Measurements from ENCODE around the gene PLEKHA4. TPM values are rescaled to one million over a fixed set of nuclear protein-coding genes. Genes with fewer than 3 reads are reported as not detected.
A peak's percentile ranks its signal among the peaks of the same experiment; 100 is the strongest.

The PLEKHA4 gene
- total and polyA plus RNA-seq, 2 donors (not counting 1 experiment from before 2014, with no cell fraction given), result 4.3 to 6.2 TPM

GRCh38 chr19:48810151-48810550, 58.3 kb downstream of the PLEKHA4 start:
- Histone ChIP-seq H3K4me1 (ENCODE audit: control insufficient read depth in 2 of 2, insufficient read depth in 2 of 2, low read length in 2 of 2) (peaks cover 7 to 26% of the 10 kb centered on the region in 2 donors), H2AFZ (ENCODE audit: insufficient read depth, low read depth, low read length, poor library complexity, severe bottlenecking) (peak overlapping the region; percentile 92), H3K79me2 (ENCODE audit: control insufficient read depth, insufficient read depth, low read length) (no peaks in the 10 kb centered on the region), H3K27me3 (replicated peaks in 1 of 4; ENCODE audit: control extremely low read depth in 1 of 4, control insufficient read depth in 3 of 4, insufficient read depth in 4 of 4, low read length in 3 of 4) (no peaks in the 10 kb centered on the region), H4K20me1 (ENCODE audit: control insufficient read depth, insufficient read depth, low read length, poor library complexity, severe bottlenecking) (peaks cover 6% of the 10 kb centered on the region), H3K27ac (ENCODE audit: low read length in 2 of 2) (peak overlapping the region; percentile 54 to 75), H3K4me3 (ENCODE audit: control extremely low read depth in 1 of 5, extremely low read depth in 1 of 5, insufficient read depth in 1 of 5, low read depth in 2 of 5, low read length in 4 of 5) (peak overlapping the region; percentile 50 to 88 (median 69)), H3K9me3 (ENCODE audit: control extremely low read depth in 1 of 3, control insufficient read depth in 2 of 3, insufficient read depth in 1 of 3, low read length in 2 of 3) (peaks cover 0 to 13% (median 0%) of the 10 kb centered on the region in 3 donors), H3K4me2 (replicated peaks; ENCODE audit: low read depth, low read length, poor library complexity, severe bottlenecking) (peak overlapping the region; percentile 95), H3K9ac (ENCODE audit: low read length) (peak overlapping the region; percentile 81), H3K36me3 (replicated peaks in 1 of 2; ENCODE audit: control extremely low read depth in 1 of 2, control insufficient read depth in 1 of 2, extremely low read depth in 1 of 2, insufficient read depth in 2 of 2, low read length in 1 of 2) (no peaks in the 10 kb centered on the region)
- intact Hi-C loops (cut with micrococcal nuclease), result loop anchor here (1.0 to 2.0 kb wide), 2 partner anchors 15 to 63 kb away; partner anchors contain the start of gene PPP1R15A
- H3K27ac Mint-ChIP-seq, result peak overlapping the region; percentile 89
- ATAC-seq (ENCODE audit: low read depth) (no peak), DNase-seq (no peak)
- TF ChIP-seq EZH2 (IDR thresholded peaks at IDR 0.05; ENCODE audit: borderline replicate concordance, insufficient read depth, low read depth, low read length, poor library complexity, severe bottlenecking), result no peak
- TF ChIP-seq, protein P1, sequence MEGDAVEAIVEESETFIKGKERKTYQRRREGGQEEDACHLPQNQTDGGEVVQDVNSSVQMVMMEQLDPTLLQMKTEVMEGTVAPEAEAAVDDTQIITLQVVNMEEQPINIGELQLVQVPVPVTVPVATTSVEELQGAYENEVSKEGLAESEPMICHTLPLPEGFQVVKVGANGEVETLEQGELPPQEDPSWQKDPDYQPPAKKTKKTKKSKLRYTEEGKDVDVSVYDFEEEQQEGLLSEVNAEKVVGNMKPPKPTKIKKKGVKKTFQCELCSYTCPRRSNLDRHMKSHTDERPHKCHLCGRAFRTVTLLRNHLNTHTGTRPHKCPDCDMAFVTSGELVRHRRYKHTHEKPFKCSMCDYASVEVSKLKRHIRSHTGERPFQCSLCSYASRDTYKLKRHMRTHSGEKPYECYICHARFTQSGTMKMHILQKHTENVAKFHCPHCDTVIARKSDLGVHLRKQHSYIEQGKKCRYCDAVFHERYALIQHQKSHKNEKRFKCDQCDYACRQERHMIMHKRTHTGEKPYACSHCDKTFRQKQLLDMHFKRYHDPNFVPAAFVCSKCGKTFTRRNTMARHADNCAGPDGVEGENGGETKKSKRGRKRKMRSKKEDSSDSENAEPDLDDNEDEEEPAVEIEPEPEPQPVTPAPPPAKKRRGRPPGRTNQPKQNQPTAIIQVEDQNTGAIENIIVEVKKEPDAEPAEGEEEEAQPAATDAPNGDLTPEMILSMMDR (IDR thresholded peaks at IDR 0.05), result no peak
- H3K4me1 Mint-ChIP-seq, result peaks cover 29% of the 10 kb centered on the region
- WGBS (ENCODE audit: insufficient coverage), result 3% methylated on average over 6 of the region's 7 CpGs
- CTCF ChIA-PET, result interaction anchor here (0.7 to 9.4 kb wide), 7 partner anchors 8 to 165 kb away, joined by 3 to 85 read pairs (median 4); partner anchors contain the start of gene CA11
- no peaks in the 10 kb centered on the region for H3K9me3 Mint-ChIP-seq (ENCODE audit: insufficient read depth)
- H3K27me3 Mint-ChIP-seq, result no peaks in the 10 kb centered on the region
- peak overlapping the region; percentile 76 for H3K4me3 Mint-ChIP-seq
- POLR2A ChIA-PET, result interaction anchor here (0.6 to 0.7 kb wide), 4 partner anchors 14 to 855 kb away, joined by 4 to 7 read pairs (median 4); no protein-coding TSS in a partner anchor

DNA sequence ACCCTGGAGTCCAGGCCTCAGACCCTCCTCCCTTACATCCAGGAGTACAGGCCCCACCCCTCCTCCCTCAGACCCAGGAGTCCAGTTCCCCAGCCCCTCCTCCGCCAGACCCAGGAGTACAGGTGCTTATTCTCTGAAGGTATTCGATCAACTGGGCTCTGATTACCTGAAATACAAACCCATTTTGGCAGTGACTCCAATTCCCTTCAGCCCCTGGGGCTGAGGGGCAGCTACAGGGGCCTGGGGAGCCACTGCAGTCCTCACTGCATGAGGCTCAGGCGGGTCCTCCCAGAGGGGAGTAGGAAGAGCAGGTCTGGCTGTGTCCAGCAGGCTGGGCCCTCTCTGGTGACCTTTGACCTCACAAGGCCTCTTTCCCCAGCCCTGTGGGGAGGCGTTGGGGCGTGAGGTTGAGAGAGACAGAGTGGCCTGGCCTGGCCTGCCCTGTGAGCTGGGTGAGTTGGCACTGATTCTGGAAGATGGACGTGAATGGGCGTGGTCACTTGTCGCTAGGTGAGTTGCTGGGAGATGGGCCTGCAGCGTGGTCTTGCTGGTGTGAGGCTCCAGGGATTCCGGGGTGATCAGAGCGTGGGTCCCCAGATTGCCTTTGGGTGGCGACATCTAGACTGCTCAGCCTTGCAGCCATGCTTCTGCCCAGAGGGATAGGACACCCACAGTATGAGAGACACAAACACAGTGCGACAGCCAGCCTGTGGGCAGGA, 60.7 kb downstream of the PLEKHA4 start:
- no peak overlapping the region for H3K4me2 ChIP-seq (replicated peaks; ENCODE audit: low read depth, low read length, poor library complexity, severe bottlenecking)
- H2AFZ ChIP-seq (ENCODE audit: insufficient read depth, low read depth, low read length, poor library complexity, severe bottlenecking), result no peak overlapping the region
- Mint-ChIP-seq H3K9me3 (ENCODE audit: insufficient read depth) (no peaks in the 10 kb centered on the region), H3K4me1 (peaks cover 27% of the 10 kb centered on the region), H3K27me3 (no peaks in the 10 kb centered on the region), H3K27ac (peak overlapping the region; percentile 24), H3K4me3 (peak overlapping the region; percentile 45)
- no peaks in the 10 kb centered on the region for H3K79me2 ChIP-seq (ENCODE audit: control insufficient read depth, insufficient read depth, low read length)
- DNase-seq, result no peak
- ChIA-PET POLR2A (interaction anchor here (0.6 to 1.8 kb wide), 3 partner anchors 9 to 152 kb away, joined by 3 to 5 read pairs (median 5); no protein-coding TSS in a partner anchor), CTCF (interaction anchor here (0.9 to 9.4 kb wide), 3 partner anchors 14 to 163 kb away, joined by 3 to 85 read pairs (median 14); no protein-coding TSS in a partner anchor)
- H4K20me1 ChIP-seq (ENCODE audit: control insufficient read depth, insufficient read depth, low read length, poor library complexity, severe bottlenecking), result peaks cover 6% of the 10 kb centered on the region
- H3K27me3 ChIP-seq (replicated peaks in 1 of 4; ENCODE audit: control extremely low read depth in 1 of 4, control insufficient read depth in 3 of 4, insufficient read depth in 4 of 4, low read length in 3 of 4), result no peaks in the 10 kb centered on the region
- 99% methylated on average over 12 of the region's 13 CpGs for WGBS (ENCODE audit: insufficient coverage)
- H3K4me1 ChIP-seq (ENCODE audit: control insufficient read depth in 2 of 2, insufficient read depth in 2 of 2, low read length in 2 of 2), result peaks cover 7 to 26% of the 10 kb centered on the region in 2 donors
- TF ChIP-seq, protein P1 (IDR thresholded peaks at IDR 0.05), result no peak
- TF ChIP-seq EZH2 (IDR thresholded peaks at IDR 0.05; ENCODE audit: borderline replicate concordance, insufficient read depth, low read depth, low read length, poor library complexity, severe bottlenecking), result no peak
- H3K9me3 ChIP-seq (ENCODE audit: control extremely low read depth in 1 of 3, control insufficient read depth in 2 of 3, insufficient read depth in 1 of 3, low read length in 2 of 3), result peaks cover 0 to 11% (median 0%) of the 10 kb centered on the region in 3 donors
- H3K9ac ChIP-seq (ENCODE audit: low read length), result no peak overlapping the region
- H3K27ac ChIP-seq (ENCODE audit: low read length in 2 of 2), result no peak overlapping the region
- ATAC-seq (ENCODE audit: low read depth), result no peak
- intact Hi-C loops (cut with micrococcal nuclease), result no loop called here
- H3K4me3 ChIP-seq (ENCODE audit: control extremely low read depth in 1 of 5, extremely low read depth in 1 of 5, insufficient read depth in 1 of 5, low read depth in 2 of 5, low read length in 4 of 5), result no peak overlapping the region
- no peaks in the 10 kb centered on the region for H3K36me3 ChIP-seq (replicated peaks in 1 of 2; ENCODE audit: control extremely low read depth in 1 of 2, control insufficient read depth in 1 of 2, extremely low read depth in 1 of 2, insufficient read depth in 2 of 2, low read length in 1 of 2)
